SU-DHL-6 (cell line): Measurements from ENCODE around the gene LRBA.

Experiments
- H2AFZ ChIP-seq: fragments of 200-600 bp; sonication (generic); 2 replicates; pipeline ENCODE4 v1.6.1; 2014; ENCODE audit warnings: low read depth, mild to moderate bottlenecking, moderate library complexity, mixed read lengths, antibody characterized with exemption, low read length; ENCODE audit not compliant: severe bottlenecking
- H3F3A ChIP-seq: fragments of 200-600 bp; shearing (Covaris generic); 2 replicates; pipeline ENCODE4 v1.6.0; 2016; ENCODE audit warnings: antibody characterized with exemption, mild to moderate bottlenecking; ENCODE audit not compliant: insufficient read depth
- H3K27ac ChIP-seq: fragments of 200-600 bp; sonication (generic); 2 replicates; pipeline ENCODE4 v1.5.1; 2016; ENCODE audit warnings: low read depth, mild to moderate bottlenecking, low read length, moderate library complexity, mixed read lengths
- H3K27me3 ChIP-seq: fragments of 200-600 bp; sonication (generic), shearing (Covaris generic); 2 replicates; pipeline ENCODE4 v1.6.0; 2014; ENCODE audit warnings: mild to moderate bottlenecking, low read length
- H3K36me3 ChIP-seq: fragments of 200-600 bp; sonication (generic); 2 replicates; pipeline ENCODE4 v1.6.1; 2014; ENCODE audit warnings: mild to moderate bottlenecking, low read length, mixed read lengths
- H3K4me2 ChIP-seq: fragments of 300-600, 200-600 bp; shearing (Covaris generic), sonication (generic); 2 replicates; pipeline ENCODE4 v1.6.0; 2014; ENCODE audit warnings: low read length, low read depth, mild to moderate bottlenecking; ENCODE audit not compliant: poor library complexity, severe bottlenecking
- H3K4me3 ChIP-seq: fragments of 200-600 bp; sonication (generic); 2 replicates; pipeline ENCODE4 v1.5.1; 2014; ENCODE audit warnings: antibody characterized with exemption, low read length, mild to moderate bottlenecking, mixed read lengths; ENCODE audit not compliant: insufficient read depth, poor library complexity, severe bottlenecking
- H3K79me2 ChIP-seq: fragments of 200-600 bp; sonication (generic); 2 replicates; pipeline ENCODE4 v1.6.1; 2014; ENCODE audit warnings: mild to moderate bottlenecking, low read length, moderate library complexity; ENCODE audit not compliant: insufficient read depth
- H3K9ac ChIP-seq: fragments of 200-600 bp; sonication (generic); 2 replicates; pipeline ENCODE4 v1.7.0; 2014; ENCODE audit warnings: mild to moderate bottlenecking, low read length
- H3K9me2 ChIP-seq: fragments of 200-600 bp; sonication (generic); replicated peaks from 2 replicates; pipeline ENCODE4 v1.6.1; 2014; ENCODE audit warnings: low read length; ENCODE audit not compliant: insufficient read depth
- H3K9me3 ChIP-seq: fragments of 200-600 bp; sonication (generic); 2 replicates; pipeline ENCODE4 v1.6.1; 2014; ENCODE audit warnings: low read length, mixed read lengths; ENCODE audit not compliant: insufficient read depth
- H4K20me1 ChIP-seq: fragments of 200-600 bp; sonication (generic); 2 replicates; pipeline ENCODE4 v1.6.1; 2014; ENCODE audit warnings: low read depth, mild to moderate bottlenecking, antibody characterized with exemption, low read length, moderate library complexity, mixed read lengths
- EZH2phosphoT487 ChIP-seq: fragments of 200-600 bp; sonication (generic), shearing (Covaris generic); conservative IDR thresholded peaks from 2 replicates; pipeline ENCODE4 v1.6.1; 2018; ENCODE audit warnings: mild to moderate bottlenecking, antibody characterized with exemption, low read length, moderate library complexity, mixed read lengths
- TF ChIP-seq, protein P1 (sequence below): fragments of 200-600 bp; sonication (generic); IDR thresholded peaks from one replicate; pipeline ENCODE4 v1.5.1; 2017; ENCODE audit warnings: antibody characterized with exemption, mild to moderate bottlenecking, low read length, moderate library complexity; ENCODE audit not compliant: insufficient read depth, poor library complexity, severe bottlenecking

LRBA gene

DNA sequence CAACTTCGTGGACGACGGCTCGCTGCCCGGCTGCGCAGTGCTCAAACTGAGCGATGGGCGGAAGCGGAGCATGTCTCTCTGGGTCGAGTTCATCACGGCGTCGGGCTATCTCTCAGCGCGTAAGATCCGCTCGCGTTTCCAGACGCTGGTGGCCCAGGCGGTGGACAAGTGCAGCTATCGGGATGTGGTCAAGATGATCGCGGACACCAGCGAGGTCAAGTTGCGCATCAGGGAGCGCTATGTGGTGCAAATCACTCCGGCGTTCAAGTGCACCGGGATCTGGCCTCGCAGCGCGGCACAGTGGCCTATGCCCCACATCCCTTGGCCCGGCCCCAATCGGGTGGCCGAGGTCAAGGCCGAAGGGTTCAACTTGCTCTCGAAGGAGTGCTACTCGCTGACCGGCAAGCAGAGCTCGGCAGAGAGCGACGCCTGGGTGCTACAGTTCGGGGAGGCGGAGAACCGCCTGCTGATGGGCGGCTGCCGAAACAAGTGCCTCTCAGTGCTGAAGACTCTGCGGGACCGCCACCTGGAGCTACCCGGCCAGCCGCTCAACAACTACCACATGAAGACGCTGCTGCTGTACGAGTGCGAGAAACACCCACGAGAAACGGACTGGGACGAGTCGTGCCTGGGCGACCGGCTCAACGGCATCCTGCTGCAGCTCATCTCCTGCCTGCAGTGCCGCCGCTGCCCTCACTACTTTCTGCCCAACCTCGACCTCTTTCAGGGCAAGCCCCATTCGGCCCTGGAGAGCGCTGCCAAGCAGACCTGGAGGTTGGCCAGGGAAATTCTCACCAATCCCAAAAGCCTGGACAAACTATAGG is 431.6 kb downstream of the LRBA start:
- Histone ChIP-seq H3K27ac (no peak overlapping the region), H2AFZ (no peak overlapping the region), H3K9ac (no peak overlapping the region), H3F3A (no peaks in the 10 kb centered on the region), H3K9me2 (no peaks in the 10 kb centered on the region), H3K4me3 (no peak overlapping the region), H3K36me3 (peaks cover 15% of the 10 kb centered on the region; the same call in 1 of the 2 replicates), H3K9me3 (no peaks in the 10 kb centered on the region), H3K79me2 (no peaks in the 10 kb centered on the region), H3K4me2 (no peak overlapping the region), H3K27me3 (no peaks in the 10 kb centered on the region), H4K20me1 (no peaks in the 10 kb centered on the region)
- no peak for TF ChIP-seq EZH2phosphoT487
- TF ChIP-seq, protein P1, sequence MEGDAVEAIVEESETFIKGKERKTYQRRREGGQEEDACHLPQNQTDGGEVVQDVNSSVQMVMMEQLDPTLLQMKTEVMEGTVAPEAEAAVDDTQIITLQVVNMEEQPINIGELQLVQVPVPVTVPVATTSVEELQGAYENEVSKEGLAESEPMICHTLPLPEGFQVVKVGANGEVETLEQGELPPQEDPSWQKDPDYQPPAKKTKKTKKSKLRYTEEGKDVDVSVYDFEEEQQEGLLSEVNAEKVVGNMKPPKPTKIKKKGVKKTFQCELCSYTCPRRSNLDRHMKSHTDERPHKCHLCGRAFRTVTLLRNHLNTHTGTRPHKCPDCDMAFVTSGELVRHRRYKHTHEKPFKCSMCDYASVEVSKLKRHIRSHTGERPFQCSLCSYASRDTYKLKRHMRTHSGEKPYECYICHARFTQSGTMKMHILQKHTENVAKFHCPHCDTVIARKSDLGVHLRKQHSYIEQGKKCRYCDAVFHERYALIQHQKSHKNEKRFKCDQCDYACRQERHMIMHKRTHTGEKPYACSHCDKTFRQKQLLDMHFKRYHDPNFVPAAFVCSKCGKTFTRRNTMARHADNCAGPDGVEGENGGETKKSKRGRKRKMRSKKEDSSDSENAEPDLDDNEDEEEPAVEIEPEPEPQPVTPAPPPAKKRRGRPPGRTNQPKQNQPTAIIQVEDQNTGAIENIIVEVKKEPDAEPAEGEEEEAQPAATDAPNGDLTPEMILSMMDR, result no peak

DNA sequence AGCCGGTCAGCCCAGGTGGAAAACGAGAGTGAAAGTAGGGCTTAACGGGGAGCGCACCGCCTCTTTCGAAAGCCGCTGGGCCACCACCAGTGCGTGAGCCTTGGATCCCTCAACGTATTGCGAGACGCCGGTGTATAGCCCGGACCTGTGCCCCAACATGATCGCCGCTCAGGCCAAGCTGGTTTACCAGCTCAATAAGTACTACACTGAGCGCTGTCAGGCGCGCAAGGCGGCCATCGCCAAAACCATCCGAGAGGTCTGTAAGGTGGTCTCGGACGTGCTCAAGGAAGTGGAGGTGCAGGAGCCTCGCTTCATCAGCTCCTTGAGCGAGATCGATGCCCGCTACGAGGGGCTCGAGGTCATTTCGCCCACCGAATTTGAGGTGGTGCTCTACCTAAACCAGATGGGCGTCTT is 432.2 kb downstream of the LRBA start:
- H3K36me3 ChIP-seq, result peaks cover 15% of the 10 kb centered on the region; the same call in 1 of the 2 replicates
- H2AFZ ChIP-seq, result no peak overlapping the region
- no peaks in the 10 kb centered on the region for H3F3A ChIP-seq
- H3K4me3 ChIP-seq, result no peak overlapping the region
- H3K79me2 ChIP-seq, result no peaks in the 10 kb centered on the region
- H3K27me3 ChIP-seq, result no peaks in the 10 kb centered on the region
- no peak overlapping the region for H3K27ac ChIP-seq
- no peaks in the 10 kb centered on the region for H3K9me3 ChIP-seq
- no peaks in the 10 kb centered on the region for H3K9me2 ChIP-seq
- H4K20me1 ChIP-seq, result no peaks in the 10 kb centered on the region
- TF ChIP-seq EZH2phosphoT487, result no peak
- TF ChIP-seq, protein P1, result no peak
- H3K9ac ChIP-seq, result no peak overlapping the region
- H3K4me2 ChIP-seq, result no peak overlapping the region

DNA sequence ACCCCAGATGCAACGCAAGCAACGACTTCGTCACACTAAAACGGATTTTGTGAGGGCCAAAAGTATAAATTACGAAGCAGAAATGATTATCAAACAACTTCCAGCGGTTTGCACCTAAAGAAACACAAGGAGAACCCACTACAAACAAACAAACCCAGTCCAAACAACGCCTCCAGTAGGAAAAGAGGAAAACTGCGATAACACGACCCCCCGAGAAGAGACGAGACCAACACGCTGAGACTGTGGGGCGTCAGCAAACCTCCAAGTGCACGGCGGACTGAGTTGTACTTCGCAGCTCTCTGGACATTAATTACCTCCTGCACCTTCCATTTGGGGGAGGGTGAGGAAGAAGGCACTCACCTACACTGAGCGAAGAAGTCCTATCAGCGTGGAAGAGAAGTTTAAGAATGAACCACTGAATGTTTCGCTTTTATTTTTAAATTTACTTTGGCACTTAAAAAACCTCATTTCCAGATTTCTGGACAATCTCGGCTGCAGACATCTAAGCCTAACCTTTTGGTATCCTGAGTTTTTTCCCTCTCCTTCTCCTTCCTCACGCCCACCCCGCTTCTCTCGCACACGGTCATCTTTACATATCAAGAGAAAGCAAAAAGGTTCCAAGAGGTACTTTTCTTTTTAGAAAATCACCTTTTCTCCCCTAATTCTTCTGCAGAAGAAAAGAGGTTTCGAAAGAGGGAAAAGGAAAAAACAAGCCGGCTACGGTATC is 432.8 kb downstream of the LRBA start, which contains the start of gene MAB21L2:
MAB21L2 (plus strand) TSS at position 6 of the 727 bp plus-strand sequence. CDS start 879 bp downstream, outside the sequence.
- TF ChIP-seq EZH2phosphoT487, result no peak
- TF ChIP-seq, protein P1, result no peak
- Histone ChIP-seq H3K27ac (no peak within 1 kb of the TSS), H4K20me1 (no peaks in the 10 kb centered on the region), H3K9ac (no peak within 1 kb of the TSS), H2AFZ (no peak within 1 kb of the TSS), H3K36me3 (peaks cover 15% of the 10 kb centered on the region; the same call in 1 of the 2 replicates), H3K9me2 (no peaks in the 10 kb centered on the region), H3F3A (no peaks in the 10 kb centered on the region), H3K4me2 (no peak within 1 kb of the TSS), H3K4me3 (no peak within 1 kb of the TSS), H3K79me2 (no peaks in the 10 kb centered on the region), H3K9me3 (no peaks in the 10 kb centered on the region), H3K27me3 (no peaks in the 10 kb centered on the region)
